Muscle layer of duodenum (tissue), 2 donors: ENCODE results near the gene TLR8.

Experiments used
- H3K27ac ChIP-seq: one replicate; pipeline ENCODE4 v1.7.0; 2013; ENCODE audit warnings: mild to moderate bottlenecking, low read length
- H3K27me3 ChIP-seq: one replicate; pipeline ENCODE4 v1.7.0; 2013; ENCODE audit warnings: low read depth, mild to moderate bottlenecking, control low read depth, low read length
- H3K36me3 ChIP-seq, 2 donors: one replicate each; pipeline ENCODE4 v1.7.0; 2013; ENCODE audit warnings: low read length in 2 of 2, control low read depth in 1 of 2, mild to moderate bottlenecking in 1 of 2; ENCODE audit not compliant: insufficient read depth in 2 of 2, control insufficient read depth in 1 of 2
- H3K4me1 ChIP-seq, 2 donors: one replicate each; pipeline ENCODE4 v1.7.0; 2013; ENCODE audit warnings: low read length in 2 of 2, mild to moderate bottlenecking in 2 of 2, control low read depth in 1 of 2, moderate library complexity in 1 of 2; ENCODE audit not compliant: insufficient read depth in 2 of 2, control insufficient read depth in 1 of 2
- H3K4me3 ChIP-seq, 2 donors: one replicate each; pipeline ENCODE4 v1.7.0; 2013; ENCODE audit warnings: low read length in 2 of 2, low read depth in 1 of 2, mild to moderate bottlenecking in 1 of 2
- H3K9me3 ChIP-seq, 2 donors: one replicate each; pipeline ENCODE4 v1.7.0; 2013; ENCODE audit warnings: low read length in 2 of 2, control low read depth in 1 of 2, mild to moderate bottlenecking in 1 of 2; ENCODE audit not compliant: control insufficient read depth in 1 of 2
- donor health status: healthy.

TLR8 gene

DNA sequence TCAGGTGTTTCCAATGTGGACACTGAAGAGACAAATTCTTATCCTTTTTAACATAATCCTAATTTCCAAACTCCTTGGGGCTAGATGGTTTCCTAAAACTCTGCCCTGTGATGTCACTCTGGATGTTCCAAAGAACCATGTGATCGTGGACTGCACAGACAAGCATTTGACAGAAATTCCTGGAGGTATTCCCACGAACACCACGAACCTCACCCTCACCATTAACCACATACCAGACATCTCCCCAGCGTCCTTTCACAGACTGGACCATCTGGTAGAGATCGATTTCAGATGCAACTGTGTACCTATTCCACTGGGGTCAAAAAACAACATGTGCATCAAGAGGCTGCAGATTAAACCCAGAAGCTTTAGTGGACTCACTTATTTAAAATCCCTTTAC, 20.9 kb upstream of the TLR8 start:
- Histone ChIP-seq H3K4me1 (no peaks in the 10 kb centered on the region), H3K27me3 (no peaks in the 10 kb centered on the region), H3K27ac (no peak overlapping the region), H3K36me3 (no peaks in the 10 kb centered on the region), H3K4me3 (no peak overlapping the region), H3K9me3 (no peaks in the 10 kb centered on the region)

GRCh38 chrX:12886545-12886944, 19.9 kb upstream of the TLR8 start:
- Histone ChIP-seq H3K36me3 (no peaks in the 10 kb centered on the region), H3K27ac (no peak overlapping the region), H3K4me3 (no peak overlapping the region), H3K27me3 (no peaks in the 10 kb centered on the region), H3K4me1 (no peaks in the 10 kb centered on the region), H3K9me3 (no peaks in the 10 kb centered on the region)

- Histone ChIP-seq H3K4me1 (no peaks in the 10 kb centered on the region), H3K9me3 (no peaks in the 10 kb centered on the region), H3K36me3 (no peaks in the 10 kb centered on the region), H3K4me3 (no peak overlapping the region), H3K27ac (no peak overlapping the region), H3K27me3 (no peaks in the 10 kb centered on the region)
Observed at GRCh38 chrX:12887141-12887540, 19.3 kb upstream of the TLR8 start.

- Histone ChIP-seq H3K27me3 (no peaks in the 10 kb centered on the region), H3K4me1 (no peaks in the 10 kb centered on the region), H3K4me3 (no peak overlapping the region), H3K36me3 (no peaks in the 10 kb centered on the region), H3K27ac (no peak overlapping the region), H3K9me3 (no peaks in the 10 kb centered on the region)
Observed at GRCh38 chrX:12887767-12888166, 18.7 kb upstream of the TLR8 start.

DNA sequence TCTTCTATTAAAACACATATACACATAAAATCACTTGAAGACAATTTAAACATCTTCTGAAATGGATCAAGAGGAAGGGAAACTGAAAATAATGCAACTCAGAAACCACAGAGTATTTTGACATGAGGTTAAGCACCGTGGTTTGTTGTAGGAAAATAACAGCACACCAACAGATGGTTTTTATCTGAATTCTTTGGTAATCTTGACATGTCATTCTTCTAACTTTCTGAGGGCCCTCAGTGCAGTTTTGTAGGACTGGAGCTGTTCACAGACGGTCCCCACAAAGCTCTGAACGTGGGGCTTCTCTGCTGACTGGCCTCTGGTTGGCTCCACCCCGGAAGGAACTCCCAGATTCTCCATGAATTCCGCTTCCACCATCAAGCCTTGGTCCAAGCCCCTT, 16.0 kb upstream of the TLR8 start:
- no peaks in the 10 kb centered on the region for H3K4me1 ChIP-seq
- no peak overlapping the region for H3K27ac ChIP-seq
- no peaks in the 10 kb centered on the region for H3K9me3 ChIP-seq

DNA sequence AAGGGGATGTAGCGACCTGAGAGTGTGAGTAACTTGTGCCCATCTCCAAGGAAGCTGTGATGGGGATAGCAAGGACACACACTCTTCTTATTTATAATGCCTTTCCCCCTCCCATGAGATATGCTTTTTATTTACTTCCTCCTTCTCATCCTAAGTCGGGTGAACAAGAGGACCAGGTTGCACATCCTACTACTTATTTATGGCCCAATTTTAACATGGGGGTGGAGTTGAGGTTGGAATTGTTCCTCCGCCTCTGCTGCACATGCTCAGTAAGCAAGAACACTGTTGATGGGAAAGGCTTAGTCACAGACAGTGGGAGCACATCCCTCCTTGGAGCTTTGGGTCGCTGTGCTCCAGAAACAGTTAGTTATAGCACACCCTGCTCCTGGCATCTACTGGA, 15.2 kb upstream of the TLR8 start:
- H3K4me1 ChIP-seq, result no peaks in the 10 kb centered on the region
- no peaks in the 10 kb centered on the region for H3K27me3 ChIP-seq

More for the DNA sequence above, 16.0 kb upstream of the TLR8 start:
- Histone ChIP-seq H3K36me3 (no peaks in the 10 kb centered on the region), H3K4me3 (no peak overlapping the region), H3K27me3 (no peaks in the 10 kb centered on the region)

GRCh38 chrX:12891915-12892506, 14.4 kb upstream of the TLR8 start:
- no peaks in the 10 kb centered on the region for H3K9me3 ChIP-seq
- H3K27ac ChIP-seq, result no peak overlapping the region
- H3K27me3 ChIP-seq, result no peaks in the 10 kb centered on the region
- H3K4me3 ChIP-seq, result no peak overlapping the region
- H3K4me1 ChIP-seq, result no peaks in the 10 kb centered on the region
- no peaks in the 10 kb centered on the region for H3K36me3 ChIP-seq

More for the DNA sequence above, 15.2 kb upstream of the TLR8 start:
- Histone ChIP-seq H3K27ac (no peak overlapping the region), H3K4me3 (no peak overlapping the region), H3K9me3 (no peaks in the 10 kb centered on the region), H3K36me3 (no peaks in the 10 kb centered on the region)

GRCh38 chrX:12892716-12893115, 13.7 kb upstream of the TLR8 start:
- no peak overlapping the region for H3K27ac ChIP-seq
- no peaks in the 10 kb centered on the region for H3K27me3 ChIP-seq
- no peaks in the 10 kb centered on the region for H3K4me1 ChIP-seq
- no peaks in the 10 kb centered on the region for H3K9me3 ChIP-seq
- no peak overlapping the region for H3K4me3 ChIP-seq
- no peaks in the 10 kb centered on the region for H3K36me3 ChIP-seq

- H3K4me1 ChIP-seq, result no peaks in the 10 kb centered on the region
- no peaks in the 10 kb centered on the region for H3K9me3 ChIP-seq
- H3K27ac ChIP-seq, result no peak overlapping the region
Observed at GRCh38 chrX:12894074-12895030, 12.1 kb upstream of the TLR8 start.

GRCh38 chrX:12895866-12896265, 10.6 kb upstream of the TLR8 start:
- no peak overlapping the region for H3K27ac ChIP-seq
- H3K4me3 ChIP-seq, result no peak overlapping the region
- no peaks in the 10 kb centered on the region for H3K9me3 ChIP-seq
- no peaks in the 10 kb centered on the region for H3K36me3 ChIP-seq
- H3K4me1 ChIP-seq, result no peaks in the 10 kb centered on the region
- no peaks in the 10 kb centered on the region for H3K27me3 ChIP-seq

More at GRCh38 chrX:12894074-12895030, 12.1 kb upstream of the TLR8 start:
- Histone ChIP-seq H3K27me3 (no peaks in the 10 kb centered on the region), H3K36me3 (no peaks in the 10 kb centered on the region), H3K4me3 (no peak overlapping the region)

DNA sequence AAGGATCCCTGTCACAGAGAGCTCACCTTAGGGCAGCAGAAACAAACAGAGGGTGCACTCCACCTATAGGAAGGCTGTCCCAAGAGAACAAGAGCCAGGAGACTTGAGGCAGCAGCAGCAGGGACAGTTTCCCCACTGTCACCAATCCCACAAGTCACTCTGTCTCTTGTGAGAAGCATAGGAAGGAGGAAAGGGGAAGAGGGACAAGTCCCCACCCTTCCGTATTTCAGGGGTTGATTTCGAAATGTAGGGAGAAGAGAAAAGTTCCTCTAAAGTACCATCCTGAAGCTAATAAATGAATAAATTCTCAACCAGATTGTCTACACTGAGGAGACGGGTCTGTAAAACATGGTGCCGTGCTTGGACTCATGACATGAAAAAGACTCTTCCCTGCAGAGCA, 9.5 kb upstream of the TLR8 start:
- no peak overlapping the region for H3K4me3 ChIP-seq
- no peaks in the 10 kb centered on the region for H3K4me1 ChIP-seq
- H3K9me3 ChIP-seq, result no peaks in the 10 kb centered on the region
- no peaks in the 10 kb centered on the region for H3K36me3 ChIP-seq
- no peaks in the 10 kb centered on the region for H3K27me3 ChIP-seq
- no peak overlapping the region for H3K27ac ChIP-seq
